ENCODE data around the gene STK39. TPM values are rescaled to one million over a fixed set of nuclear protein-coding genes. Genes with fewer than 3 reads are reported as not detected.

STK39 gene
- total and polyA plus RNA-seq, 9 of the 15 experiments (the other 6 are each of a cell fraction or from before 2014, with no cell fraction given) = 0.19 to 0.76 (median 0.51) TPM

DNA sequence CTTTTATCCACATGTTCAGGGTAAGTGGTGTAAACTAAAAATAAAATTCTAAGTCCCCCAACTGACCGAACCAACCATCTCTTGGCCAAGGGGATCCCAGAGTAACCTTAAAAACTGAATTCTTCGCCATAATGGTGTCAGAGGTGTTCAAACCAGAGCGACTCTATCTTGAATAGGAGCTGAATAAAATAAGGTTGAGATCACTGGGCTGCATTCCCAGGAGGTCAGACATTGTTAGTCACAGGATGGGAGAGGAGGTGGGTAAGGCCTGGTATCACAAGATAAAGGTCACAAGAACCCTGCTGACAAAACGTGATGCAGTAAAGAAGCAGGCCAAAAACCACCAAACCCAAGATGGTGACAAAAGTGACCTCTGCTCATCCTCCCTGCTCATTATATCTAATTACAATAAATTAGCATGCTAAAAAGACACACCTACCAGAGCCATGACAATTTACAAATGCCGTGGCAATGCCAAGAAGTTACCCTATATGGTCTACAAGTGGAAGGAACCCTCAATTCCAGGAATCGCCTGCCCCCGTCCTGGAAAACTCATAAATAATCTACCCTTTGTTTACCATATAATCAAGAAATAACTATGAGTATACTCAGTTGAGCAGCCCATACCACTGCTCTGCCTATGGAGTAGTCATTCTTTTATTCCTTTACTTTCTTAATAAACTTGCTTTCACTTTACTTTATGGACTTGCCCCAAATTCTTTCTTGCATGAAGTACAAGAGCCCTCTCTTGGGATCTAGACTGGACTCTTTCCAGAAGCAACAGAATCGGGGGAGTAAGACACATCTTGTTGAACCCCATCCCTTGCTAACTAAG is 302.4 kb downstream of the STK39 start (continued):
- TF ChIP-seq ZZZ3 (IDR thresholded peaks at IDR 0.05) = no peak
- TF ChIP-seq TSHZ1 (CRISPR knock-in tag; IDR thresholded peaks at IDR 0.05) = 0 out of 2 replicates have a peak, but pooled peaks have one; percentile 41
- no peak for TF ChIP-seq L3MBTL2 (IDR thresholded peaks at IDR 0.05)
- peak; percentile 64 for TF ChIP-seq PML (IDR thresholded peaks at IDR 0.05; ENCODE audit: low read length)
- no peak for TF ChIP-seq ZC3H11A (IDR thresholded peaks at IDR 0.05; ENCODE audit: low read depth, low read length)
- TF ChIP-seq, protein P1, sequence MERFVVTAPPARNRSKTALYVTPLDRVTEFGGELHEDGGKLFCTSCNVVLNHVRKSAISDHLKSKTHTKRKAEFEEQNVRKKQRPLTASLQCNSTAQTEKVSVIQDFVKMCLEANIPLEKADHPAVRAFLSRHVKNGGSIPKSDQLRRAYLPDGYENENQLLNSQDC (CRISPR knock-in tag; IDR thresholded peaks at IDR 0.05) = no peak
- no peak for TF ChIP-seq RNF219 (CRISPR knock-in tag; IDR thresholded peaks at IDR 0.05)
- peak; percentile 67 for TF ChIP-seq EGR1 (conservative IDR thresholded peaks at IDR 0.05)
- no peak for TF ChIP-seq MEIS2 (IDR thresholded peaks at IDR 0.05; ENCODE audit: partially characterized antibody)
- TF ChIP-seq NCOA6 (IDR thresholded peaks at IDR 0.05) = no peak
- TF ChIP-seq SIRT6 (IDR thresholded peaks at IDR 0.05; ENCODE audit: low read depth, low read length) = no peak
- TF ChIP-seq PTTG1 (tag; IDR thresholded peaks at IDR 0.05; ENCODE audit: low read depth) = no peak; the same call in 1 of the 2 replicates
- no peak for TF ChIP-seq FOS (IDR thresholded peaks at IDR 0.05; ENCODE audit: extremely low read depth, insufficient read length)
- TF ChIP-seq PCBP1 (IDR thresholded peaks at IDR 0.05; ENCODE audit: low read depth, low read length, poor library complexity, severe bottlenecking) = no peak
- TF ChIP-seq, protein P2, sequence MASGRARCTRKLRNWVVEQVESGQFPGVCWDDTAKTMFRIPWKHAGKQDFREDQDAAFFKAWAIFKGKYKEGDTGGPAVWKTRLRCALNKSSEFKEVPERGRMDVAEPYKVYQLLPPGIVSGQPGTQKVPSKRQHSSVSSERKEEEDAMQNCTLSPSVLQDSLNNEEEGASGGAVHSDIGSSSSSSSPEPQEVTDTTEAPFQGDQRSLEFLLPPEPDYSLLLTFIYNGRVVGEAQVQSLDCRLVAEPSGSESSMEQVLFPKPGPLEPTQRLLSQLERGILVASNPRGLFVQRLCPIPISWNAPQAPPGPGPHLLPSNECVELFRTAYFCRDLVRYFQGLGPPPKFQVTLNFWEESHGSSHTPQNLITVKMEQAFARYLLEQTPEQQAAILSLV (tag; IDR thresholded peaks at IDR 0.05) = peak; percentile 35; the same call in 1 of the 2 replicates
- TF ChIP-seq TOE1 (IDR thresholded peaks at IDR 0.05; ENCODE audit: borderline replicate concordance) = peak; percentile 74; the same call in 1 of the 2 replicates
- TF ChIP-seq TOE1 (CRISPR knock-in tag; IDR thresholded peaks at IDR 0.05; ENCODE audit: borderline replicate concordance, low read depth) = no peak
- no peak for TF ChIP-seq ZKSCAN3 (CRISPR knock-in tag; IDR thresholded peaks at IDR 0.05)
- TF ChIP-seq, protein P3, sequence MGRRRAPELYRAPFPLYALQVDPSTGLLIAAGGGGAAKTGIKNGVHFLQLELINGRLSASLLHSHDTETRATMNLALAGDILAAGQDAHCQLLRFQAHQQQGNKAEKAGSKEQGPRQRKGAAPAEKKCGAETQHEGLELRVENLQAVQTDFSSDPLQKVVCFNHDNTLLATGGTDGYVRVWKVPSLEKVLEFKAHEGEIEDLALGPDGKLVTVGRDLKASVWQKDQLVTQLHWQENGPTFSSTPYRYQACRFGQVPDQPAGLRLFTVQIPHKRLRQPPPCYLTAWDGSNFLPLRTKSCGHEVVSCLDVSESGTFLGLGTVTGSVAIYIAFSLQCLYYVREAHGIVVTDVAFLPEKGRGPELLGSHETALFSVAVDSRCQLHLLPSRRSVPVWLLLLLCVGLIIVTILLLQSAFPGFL (CRISPR knock-in tag; IDR thresholded peaks at IDR 0.05) = no peak
- TF ChIP-seq HNRNPH1 (optimal IDR thresholded peaks at IDR 0.05; ENCODE audit: low read depth, low read length) = no peak
- TF ChIP-seq SNIP1 (IDR thresholded peaks at IDR 0.05; ENCODE audit: low read depth) = 0 out of 2 replicates have a peak, but pooled peaks have one; percentile 51

All from K562 (cell line).